Naive thymus-derived CD8-positive, alpha-beta T cell (primary cell): ENCODE measurements around the gene IFT22. TPM values are rescaled to one million over a fixed set of nuclear protein-coding genes. Genes with fewer than 3 reads are reported as not detected.
A peak's percentile ranks its signal among the peaks of the same experiment; 100 is the strongest.
"Not testable (repeated sequence)": the region's sequence is repeated elsewhere in the genome, so short reads cannot be mapped to it uniquely, and the experiment has no call there.

Source experiments
- ATAC-seq, 2 donors: fragments of 150-1000 bp; cut with Tn5 transposase in 1 of 2; sonication (Bioruptor Pico), chemical (Tn5 transposase) in 1 of 2; 1 replicate in 1 of 2; 2 replicates in 1 of 2; pipeline ENCODE4 v1.10.0; 2021; ENCODE audit warnings: mild to moderate bottlenecking in 2 of 2, moderate library complexity in 2 of 2
- POLR2A ChIA-PET: fragments of 350-600 bp; sonication (Branson Sonifier 250); formaldehyde crosslinking; loops from one replicate; lab custom pipeline; 2021; ENCODE audit warnings: antibody characterized with exemption; lab: Charles Lee
- DNase-seq, 10 donors: peaks; one replicate each; pipeline versions ENCODE4 v3.0.0 to v3.0.0-alpha.2; 2020 to 2022
- H3K27ac Mint-ChIP-seq, 10 donors: one replicate each; pipeline ENCODE4 v1.8.0; 2020 to 2022; ENCODE audit warnings: mild to moderate bottlenecking in 10 of 10, mixed read lengths in 10 of 10, moderate library complexity in 4 of 10, inconsistent platforms in 1 of 10
- H3K27me3 Mint-ChIP-seq, 5 donors: one replicate each; pipeline ENCODE4 v1.8.0; 2021 to 2022; ENCODE audit warnings: mixed read lengths in 5 of 5
- H3K36me3 Mint-ChIP-seq, 3 donors: one replicate each; pipeline ENCODE4 v1.8.0; 2020 to 2022; ENCODE audit warnings: mixed read lengths in 3 of 3, mild to moderate bottlenecking in 2 of 3, inconsistent platforms in 1 of 3
- H3K4me1 Mint-ChIP-seq, 4 donors: one replicate each; pipeline ENCODE4 v1.8.0; 2021 to 2022; ENCODE audit warnings: mixed read lengths in 4 of 4
- H3K4me3 Mint-ChIP-seq, 10 donors: one replicate each; pipeline ENCODE4 v1.8.0; 2020 to 2022; ENCODE audit warnings: mild to moderate bottlenecking in 10 of 10, mixed read lengths in 10 of 10, moderate library complexity in 6 of 10, inconsistent platforms in 1 of 10
- H3K9me3 Mint-ChIP-seq, 9 donors: one replicate each; pipeline ENCODE4 v1.8.0; 2020 to 2022; ENCODE audit warnings: mixed read lengths in 9 of 9, mild to moderate bottlenecking in 3 of 9, inconsistent platforms in 1 of 9, moderate library complexity in 1 of 9
- polyA plus RNA-seq, 3 donors: library from polyadenylated mRNA; unstranded; fragments of 300-500 nt; fragmentation: Illumina TruSeq; gene quantifications; one replicate each; pipeline ENCODE4 v1.2.3, GENCODE V29; 2021
- total RNA-seq, 8 experiments: library from RNA in 2 of 8; stranded (reverse) in 2 of 8; gene quantifications; one replicate each; pipeline ENCODE4 v1.2.3 and lab custom pipeline; 2021 to 2026

The IFT22 gene
- total and polyA plus RNA-seq, 5 experiments from 2014 or later, result 4.0 to 8.2 (median 6.5) TPM

GRCh38 chr7:101349300-101349699, 27.7 kb upstream of the IFT22 start:
- DNase-seq, H3K27ac Mint-ChIP-seq, ATAC-seq, H3K9me3 Mint-ChIP-seq, H3K4me1 Mint-ChIP-seq, POLR2A ChIA-PET, H3K4me3 Mint-ChIP-seq, H3K36me3 Mint-ChIP-seq: not testable (repeated sequence)
- H3K27me3 Mint-ChIP-seq, result peaks cover 0 to 19% (median 7%) of the 10 kb centered on the region in 5 donors

GRCh38 chr7:101348456-101349067, 26.9 kb upstream of the IFT22 start:
- H3K27ac Mint-ChIP-seq, POLR2A ChIA-PET, ATAC-seq, H3K36me3 Mint-ChIP-seq, H3K9me3 Mint-ChIP-seq, H3K4me1 Mint-ChIP-seq, DNase-seq, H3K4me3 Mint-ChIP-seq: not testable (repeated sequence)
- H3K27me3 Mint-ChIP-seq, result peaks cover 0 to 19% (median 7%) of the 10 kb centered on the region in 5 donors

- DNase-seq (no peak), ATAC-seq (no peak)
- peaks cover 0 to 5% (median 2%) of the 10 kb centered on the region in 4 donors for H3K4me1 Mint-ChIP-seq
- H3K27me3 Mint-ChIP-seq, result peaks cover 0 to 11% (median 7%) of the 10 kb centered on the region in 5 donors
- POLR2A ChIA-PET, result no interaction called here
- H3K36me3 Mint-ChIP-seq, result no peaks in the 10 kb centered on the region
- H3K9me3 Mint-ChIP-seq, result no peaks in the 10 kb centered on the region
- H3K27ac Mint-ChIP-seq, result no peak overlapping the region
- H3K4me3 Mint-ChIP-seq, result no peak overlapping the region
These were observed 25.9 kb upstream of the IFT22 start for GRCh38 chr7:101347477-101347876.

GRCh38 chr7:101342892-101343291, 21.3 kb upstream of the IFT22 start:
- DNase-seq (no peak), ATAC-seq (no peak)
- POLR2A ChIA-PET, result no interaction called here
- Mint-ChIP-seq H3K36me3 (no peaks in the 10 kb centered on the region), H3K27me3 (peaks cover 0 to 7% (median 0%) of the 10 kb centered on the region in 5 donors), H3K4me3 (no peak overlapping the region), H3K4me1 (no peaks in the 10 kb centered on the region), H3K9me3 (peaks cover 0 to 2% (median 0%) of the 10 kb centered on the region in 9 donors), H3K27ac (peak overlapping the region in 1 of 10 donors; percentile 5)

GRCh38 chr7:101340379-101340778, 18.8 kb upstream of the IFT22 start:
- no peak overlapping the region for H3K4me3 Mint-ChIP-seq
- no peak overlapping the region for H3K27ac Mint-ChIP-seq
- ATAC-seq (no peak), DNase-seq (no peak)
- no peaks in the 10 kb centered on the region for H3K4me1 Mint-ChIP-seq
- POLR2A ChIA-PET, result no interaction called here
- peaks cover 0 to 4% (median 0%) of the 10 kb centered on the region in 5 donors for H3K27me3 Mint-ChIP-seq
- no peaks in the 10 kb centered on the region for H3K36me3 Mint-ChIP-seq
- peaks cover 0 to 2% (median 0%) of the 10 kb centered on the region in 9 donors for H3K9me3 Mint-ChIP-seq

- ATAC-seq (no peak), DNase-seq (no peak)
- POLR2A ChIA-PET, result no interaction called here
- Mint-ChIP-seq H3K36me3 (no peaks in the 10 kb centered on the region), H3K4me3 (no peak overlapping the region), H3K9me3 (no peaks in the 10 kb centered on the region), H3K4me1 (no peaks in the 10 kb centered on the region), H3K27ac (no peak overlapping the region), H3K27me3 (peaks cover 0 to 4% (median 1%) of the 10 kb centered on the region in 5 donors)
These were observed 12.3 kb upstream of the IFT22 start for GRCh38 chr7:101333912-101334311.

- H3K27ac Mint-ChIP-seq, result no peak overlapping the region
- H3K27me3 Mint-ChIP-seq, result peaks cover 0 to 4% (median 1%) of the 10 kb centered on the region in 5 donors
- no peak for DNase-seq
- H3K4me3 Mint-ChIP-seq, result no peak overlapping the region
- ATAC-seq, result no peak
- POLR2A ChIA-PET, result no interaction called here
- no peaks in the 10 kb centered on the region for H3K9me3 Mint-ChIP-seq
- H3K36me3 Mint-ChIP-seq, result no peaks in the 10 kb centered on the region
- no peaks in the 10 kb centered on the region for H3K4me1 Mint-ChIP-seq
These were observed 10.4 kb upstream of the IFT22 start for GRCh38 chr7:101332026-101332425.

- no peak for ATAC-seq
- Mint-ChIP-seq H3K27ac (no peak overlapping the region), H3K9me3 (no peaks in the 10 kb centered on the region), H3K4me1 (no peaks in the 10 kb centered on the region), H3K27me3 (peaks cover 0 to 4% (median 0%) of the 10 kb centered on the region in 5 donors), H3K36me3 (no peaks in the 10 kb centered on the region), H3K4me3 (no peak overlapping the region)
- POLR2A ChIA-PET, result no interaction called here
- DNase-seq, result no peak
These were observed 8.4 kb upstream of the IFT22 start for GRCh38 chr7:101330011-101330484.

GRCh38 chr7:101328159-101328558, 6.5 kb upstream of the IFT22 start:
- Mint-ChIP-seq H3K9me3 (no peaks in the 10 kb centered on the region), H3K4me1 (no peaks in the 10 kb centered on the region), H3K27ac (no peak overlapping the region), H3K27me3 (peaks cover 0 to 4% (median 0%) of the 10 kb centered on the region in 5 donors), H3K4me3 (no peak overlapping the region), H3K36me3 (no peaks in the 10 kb centered on the region)
- DNase-seq (no peak), ATAC-seq (no peak)
- POLR2A ChIA-PET, result no interaction called here

- Mint-ChIP-seq H3K9me3 (no peaks in the 10 kb centered on the region), H3K36me3 (peaks cover 0 to 14% (median 13%) of the 10 kb centered on the region in 3 donors), H3K4me1 (peaks cover 7 to 19% (median 16%) of the 10 kb centered on the region in 4 donors), H3K27ac (peak overlapping the region in 1 of 10 donors; percentile 11), H3K4me3 (no peak overlapping the region), H3K27me3 (no peaks in the 10 kb centered on the region)
- POLR2A ChIA-PET, result no interaction called here
- ATAC-seq (no peak), DNase-seq (no peak)
These were observed 2.2 kb downstream of the IFT22 start for GRCh38 chr7:101319401-101319800.

- no peak overlapping the region for H3K4me3 Mint-ChIP-seq
These were observed 6.3 kb downstream of the IFT22 start for GRCh38 chr7:101315336-101315735.

GRCh38 chr7:101308245-101309085, 13.1 kb downstream of the IFT22 start:
- H3K9me3 Mint-ChIP-seq, result peaks cover 0 to 40% (median 18%) of the 10 kb centered on the region in 9 donors
- H3K27me3 Mint-ChIP-seq, result peaks cover 28 to 59% (median 33%) of the 10 kb centered on the region in 5 donors
- POLR2A ChIA-PET, result no interaction called here
- ATAC-seq (peak; percentile 65 to 75), DNase-seq (peak in 5 of 10 donors; percentile 6 to 62 (median 27))
- H3K36me3 Mint-ChIP-seq, result peaks cover 7 to 18% (median 10%) of the 10 kb centered on the region in 3 donors
- H3K4me1 Mint-ChIP-seq, result peaks cover 0 to 7% (median 5%) of the 10 kb centered on the region in 4 donors
- peak overlapping the region; percentile 78 to 95 (median 86) for H3K4me3 Mint-ChIP-seq
- H3K27ac Mint-ChIP-seq, result peak overlapping the region in 3 of 10 donors; percentile 40 to 91 (median 63)

More at GRCh38 chr7:101315336-101315735, 6.3 kb downstream of the IFT22 start:
- Mint-ChIP-seq H3K9me3 (peaks cover 0 to 15% (median 8%) of the 10 kb centered on the region in 9 donors), H3K27me3 (peaks cover 0 to 5% (median 4%) of the 10 kb centered on the region in 5 donors), H3K4me1 (no peaks in the 10 kb centered on the region), H3K27ac (no peak overlapping the region), H3K36me3 (peaks cover 3 to 17% (median 13%) of the 10 kb centered on the region in 3 donors)
- POLR2A ChIA-PET, result no interaction called here
- ATAC-seq, result no peak
- DNase-seq, result peak in 8 of 10 donors; percentile 10 to 56 (median 40)

- Mint-ChIP-seq H3K4me3 (peak overlapping the region in 6 of 10 donors; percentile 0 to 28 (median 4)), H3K27ac (no peak overlapping the region), H3K36me3 (peaks cover 10 to 19% (median 13%) of the 10 kb centered on the region in 3 donors), H3K27me3 (peaks cover 33 to 75% (median 35%) of the 10 kb centered on the region in 5 donors), H3K9me3 (peaks cover under 1 to 47% (median 16%) of the 10 kb centered on the region in 9 donors), H3K4me1 (peaks cover 0 to 10% (median 5%) of the 10 kb centered on the region in 4 donors)
- DNase-seq, result no peak
- POLR2A ChIA-PET, result no interaction called here
- ATAC-seq, result no peak
These were observed 15.3 kb downstream of the IFT22 start for GRCh38 chr7:101306307-101306706.
